CD4-positive, alpha-beta T cell treated with Interleukin-2 at 100 ng/mL for 4 hours (primary cell): ENCODE data around the gene BCAN.
A peak's percentile ranks its signal among the peaks of the same experiment; 100 is the strongest.

ENCODE experiments used
- DNase-seq: peaks from one replicate; pipeline ENCODE4 v3.0.0-alpha.2; 2020; ENCODE audit warnings: low spot score

BCAN gene

DNA sequence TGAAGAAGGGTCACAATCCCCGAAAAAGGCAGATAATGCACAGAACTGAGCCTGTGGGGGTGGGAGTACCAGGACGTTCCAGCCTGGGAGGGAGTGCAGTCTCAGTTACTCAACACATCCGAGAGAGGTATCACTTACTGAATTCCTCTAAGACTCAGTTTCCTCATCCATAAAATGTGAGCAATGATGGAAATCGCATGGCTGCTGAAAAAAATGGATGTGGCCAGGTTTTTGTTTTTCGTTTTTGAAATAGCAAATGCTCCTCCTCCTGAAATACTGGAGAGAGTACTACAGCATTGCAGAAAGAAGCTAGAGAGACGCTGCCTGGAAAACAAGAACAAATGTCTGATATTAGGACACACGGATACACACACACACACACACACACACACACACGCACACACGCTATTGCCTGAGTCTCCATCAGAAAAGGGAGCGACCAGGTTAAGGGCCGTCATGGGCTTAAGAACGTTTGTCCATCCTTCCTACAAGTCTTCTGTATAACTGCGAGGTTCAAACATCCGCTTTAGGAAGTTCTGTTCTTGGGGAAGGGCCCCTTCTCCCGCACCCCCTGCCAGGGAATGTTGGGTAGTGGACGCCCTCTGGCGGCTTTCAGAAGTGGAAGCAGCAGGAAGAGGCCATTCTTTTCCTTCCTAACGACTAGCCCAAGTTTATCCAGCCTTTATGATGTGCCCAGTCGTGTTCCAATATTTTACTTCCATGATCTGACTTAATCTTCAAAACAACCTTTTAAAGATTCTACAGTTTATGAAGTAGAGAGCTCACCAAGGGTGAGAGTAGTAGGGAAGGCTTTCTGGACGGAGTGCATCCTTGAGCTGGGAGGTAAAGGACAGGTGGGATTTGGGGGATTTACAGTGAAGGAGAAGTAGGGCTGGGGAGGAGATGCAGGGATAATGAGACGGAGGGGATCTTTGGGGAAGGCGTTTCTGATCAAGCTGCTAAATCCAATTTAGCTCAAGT lies 36.0 kb downstream of the BCAN start:
- peak; percentile 36 for DNase-seq

DNA sequence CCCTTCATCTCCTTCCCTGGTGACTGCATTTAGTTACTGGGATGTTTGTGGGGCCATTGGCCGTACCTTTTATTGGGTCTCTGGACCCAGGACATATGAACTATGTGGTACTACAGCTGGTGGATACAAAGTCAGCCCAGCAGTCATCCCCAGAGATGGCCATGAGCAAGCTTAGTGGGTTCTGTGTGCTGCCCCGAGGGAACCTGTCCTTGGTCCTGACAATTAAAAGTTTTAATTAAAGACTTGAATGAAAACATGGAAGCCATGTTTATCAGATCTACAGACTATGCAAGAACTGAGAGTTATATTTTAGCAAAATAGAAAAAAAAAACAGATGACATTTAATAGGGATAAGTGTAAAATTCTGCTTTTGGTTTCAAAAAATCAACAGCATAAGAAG lies 38.1 kb downstream of the BCAN start:
- DNase-seq, result no peak

DNA sequence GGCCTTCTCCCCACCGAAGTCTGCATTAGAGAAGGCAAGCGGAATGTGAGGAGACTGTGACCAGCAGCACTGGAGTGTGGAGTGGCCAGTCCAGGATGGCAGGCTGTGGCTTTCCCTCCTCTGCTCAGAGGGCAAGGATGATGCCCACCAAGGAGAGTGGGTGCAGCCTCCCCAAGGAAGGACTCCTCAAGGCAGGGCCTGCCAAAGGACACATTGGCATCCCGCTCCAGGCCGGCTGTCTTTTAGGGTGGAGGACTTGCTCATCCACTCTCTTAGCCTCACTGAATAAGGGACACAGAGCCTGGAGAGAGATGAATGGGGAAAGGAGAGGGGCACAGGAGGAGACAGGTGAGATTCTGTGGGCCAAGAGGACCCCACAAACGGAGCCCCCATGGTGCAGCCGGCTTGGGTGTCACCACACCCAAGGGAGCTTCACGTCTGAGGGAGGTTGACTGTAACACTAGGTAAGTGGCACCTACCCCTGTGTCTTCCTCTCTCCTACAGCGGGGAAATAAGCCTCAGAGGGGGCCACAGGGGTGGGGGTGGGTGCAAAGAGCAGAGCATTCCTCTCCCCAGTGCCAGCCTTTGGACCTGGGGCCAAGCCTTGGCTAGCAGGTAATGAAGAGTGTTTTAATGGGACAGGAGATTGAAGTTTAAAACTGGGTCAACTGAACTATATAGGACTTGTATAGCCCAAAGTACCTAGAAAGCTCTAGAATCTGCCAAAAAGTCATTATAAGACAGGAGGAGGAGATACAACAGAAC lies 39.5 kb downstream of the BCAN start:
- DNase-seq, result no peak

DNA sequence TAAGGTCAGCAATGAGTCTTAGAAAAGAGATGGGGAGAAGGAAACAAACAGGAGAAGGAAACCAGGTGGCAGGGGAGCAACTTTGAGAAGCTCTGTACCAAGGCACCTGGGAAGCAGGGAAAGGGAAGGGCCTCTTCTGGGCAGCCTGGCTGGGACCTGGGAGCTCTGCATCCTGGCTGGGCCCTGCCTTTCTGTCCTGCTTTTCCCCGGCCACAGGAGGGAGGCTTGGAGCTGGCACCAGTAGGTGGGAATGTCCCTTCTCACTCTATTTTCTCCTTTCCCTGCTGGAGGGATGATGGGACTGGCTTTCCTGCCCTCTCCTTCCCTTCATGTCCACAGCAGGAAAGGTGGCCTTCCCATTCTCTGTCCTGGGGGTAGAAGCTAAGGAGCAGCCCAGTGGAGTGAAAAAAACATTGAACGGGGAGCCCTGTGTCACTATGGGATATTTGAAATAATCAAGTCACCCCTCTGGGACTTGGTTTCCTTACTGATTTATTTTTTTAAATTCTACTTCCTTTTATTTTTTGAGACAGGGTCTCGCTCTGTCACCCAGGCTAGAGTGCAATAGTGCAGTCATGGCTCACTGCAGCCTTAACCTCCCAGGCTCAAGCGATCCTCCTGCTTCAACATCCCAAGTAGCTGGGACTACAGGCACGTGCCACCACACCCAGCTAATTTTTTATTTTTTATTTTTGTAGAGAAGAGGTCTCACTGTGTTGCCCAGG lies 40.4 kb downstream of the BCAN start:
- DNase-seq, result no peak

DNA sequence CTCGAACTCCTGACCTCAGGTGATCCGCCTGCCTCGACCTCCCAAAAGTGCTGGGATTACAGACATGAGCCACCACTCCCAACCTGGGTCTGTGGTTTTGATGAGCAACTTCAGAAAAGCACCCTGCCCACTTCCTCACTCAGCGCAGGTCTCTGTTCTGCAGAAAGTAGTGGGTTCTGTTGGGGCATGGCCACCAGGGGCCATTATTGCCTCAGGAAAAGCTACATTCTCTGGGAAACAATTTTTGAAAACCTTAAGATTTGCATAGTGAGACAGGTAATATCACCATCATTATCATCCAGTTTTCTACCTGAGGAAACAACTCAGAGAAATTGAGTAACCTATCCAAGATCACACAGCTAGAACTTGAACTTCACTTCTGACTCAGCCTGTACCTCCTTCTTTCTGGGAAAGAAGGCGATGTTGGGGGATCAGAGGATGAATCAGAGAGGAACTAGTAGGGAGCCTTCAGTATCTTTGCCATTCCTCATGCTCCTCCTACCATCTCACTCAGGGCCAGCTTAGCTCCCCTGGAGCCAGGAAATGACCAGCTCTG lies 42.4 kb downstream of the BCAN start:
- peak; percentile 12 for DNase-seq

DNA sequence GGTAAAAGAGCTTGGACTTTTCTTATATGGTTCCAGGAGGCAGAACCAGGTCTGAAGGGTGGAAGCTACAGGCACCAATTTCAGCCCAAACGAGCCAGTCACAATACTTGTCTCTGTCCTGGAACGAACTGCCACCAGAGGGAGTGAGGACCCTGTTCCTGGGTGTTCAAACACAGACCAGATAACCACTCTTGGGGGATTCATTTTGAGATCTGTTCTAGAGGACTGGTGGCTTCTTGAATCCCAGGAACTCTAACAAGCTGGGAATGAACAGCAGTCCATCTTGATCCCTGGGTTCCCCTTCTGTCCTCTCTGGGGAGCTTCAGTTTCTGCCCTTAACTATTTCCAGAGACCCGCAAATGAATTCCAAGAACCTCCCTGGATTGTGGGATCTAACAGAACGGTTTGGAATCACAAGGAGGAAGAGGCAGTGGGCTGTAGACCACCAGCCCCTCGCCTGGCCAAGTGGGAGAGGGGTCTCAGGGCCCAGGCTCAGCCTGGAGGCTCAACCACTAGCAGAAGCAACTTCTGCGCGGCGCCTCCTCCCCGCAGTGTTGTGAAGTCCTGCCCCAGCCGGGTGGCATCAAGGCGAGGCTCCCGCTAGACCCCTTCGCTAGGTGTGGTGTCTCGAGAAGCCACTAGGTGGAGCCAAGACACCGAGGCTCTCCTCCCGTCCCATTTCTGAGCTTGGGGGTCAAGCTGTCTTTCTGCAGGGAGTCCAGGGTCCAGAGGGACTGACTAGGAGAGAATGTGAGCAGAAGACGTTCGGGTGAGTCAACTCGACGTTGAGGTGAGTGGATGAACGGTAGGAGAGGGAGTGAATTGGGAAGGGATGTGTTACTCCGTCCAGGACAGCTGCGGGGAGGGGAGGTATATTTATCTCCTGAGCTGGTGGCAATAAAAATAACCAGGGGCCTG lies 47.4 kb downstream of the BCAN start:
- peak; percentile 78 for DNase-seq

DNA sequence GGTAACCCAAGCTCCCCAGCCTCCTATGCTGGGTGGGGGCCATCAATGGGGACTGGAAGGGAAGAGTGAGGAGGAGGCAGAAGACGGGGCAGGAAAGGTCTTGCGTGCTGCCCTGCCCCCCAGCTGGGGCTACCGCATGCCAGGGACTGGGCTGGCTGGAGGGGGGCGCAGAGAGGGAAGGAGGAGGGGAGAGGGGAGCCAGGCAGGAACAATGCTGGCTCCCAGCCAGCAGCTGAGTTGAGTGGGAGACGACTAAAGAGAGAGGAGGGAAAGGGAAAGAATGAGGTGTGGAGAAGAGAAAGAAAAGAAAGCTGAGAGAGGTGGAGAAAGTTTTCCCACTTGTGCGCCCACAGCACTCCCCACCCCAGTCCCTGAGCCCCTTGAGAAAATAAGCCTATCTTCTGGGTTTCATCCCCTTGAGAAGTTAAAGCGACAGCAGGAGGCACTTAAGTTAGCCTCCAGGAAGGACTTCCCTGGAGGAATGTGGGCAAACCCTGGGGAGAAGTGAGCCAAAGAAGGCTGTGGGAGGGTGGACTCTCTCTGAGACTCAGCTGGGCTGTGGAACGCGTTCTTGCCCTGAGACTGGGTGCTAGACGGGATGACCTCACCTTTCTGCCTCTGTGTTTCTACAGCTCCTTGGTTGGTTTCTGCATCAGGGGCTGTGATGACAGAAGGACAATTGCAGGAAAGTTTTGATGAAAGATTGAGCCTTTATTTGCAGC lies 48.2 kb downstream of the BCAN start:
- DNase-seq, result no peak

DNA sequence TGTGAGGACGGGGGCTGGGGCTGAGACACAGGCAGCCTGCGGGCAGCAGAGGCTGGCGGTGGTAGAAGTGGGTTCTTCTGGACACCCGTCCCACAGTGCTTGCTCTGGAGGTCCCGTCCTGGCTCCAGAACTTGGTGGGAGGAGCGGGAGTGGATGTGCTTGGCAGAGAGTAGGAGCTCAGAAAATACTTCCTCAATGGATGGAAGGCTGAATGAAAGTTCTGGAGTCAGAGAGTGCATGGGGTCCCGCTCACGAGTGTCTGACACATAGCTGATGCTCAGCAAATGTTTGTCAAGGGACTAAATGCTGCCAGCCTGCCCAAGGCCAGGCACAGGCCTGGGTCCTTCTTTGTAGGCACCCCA lies 48.7 kb downstream of the BCAN start:
- DNase-seq, result no peak

DNA sequence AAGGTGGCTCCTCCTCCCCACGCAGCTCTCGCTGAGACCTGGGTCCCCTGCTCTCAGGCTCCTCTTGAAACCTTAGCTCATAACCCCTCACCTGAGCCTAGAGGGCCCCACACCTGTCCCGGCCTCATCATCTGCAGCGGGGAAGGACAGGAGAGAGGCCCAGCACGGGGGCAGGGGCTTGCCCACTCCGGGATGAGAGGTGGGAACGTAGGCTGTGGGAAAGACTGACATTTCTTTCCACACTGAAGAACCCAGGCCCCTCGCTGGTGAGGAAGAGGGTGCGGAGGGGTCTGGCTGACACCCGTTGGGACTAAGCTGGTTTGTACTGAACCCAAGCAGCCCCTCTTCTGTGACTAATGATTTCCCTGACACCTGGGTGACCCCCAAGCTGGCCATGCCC lies 49.3 kb downstream of the BCAN start:
- no peak for DNase-seq

DNA sequence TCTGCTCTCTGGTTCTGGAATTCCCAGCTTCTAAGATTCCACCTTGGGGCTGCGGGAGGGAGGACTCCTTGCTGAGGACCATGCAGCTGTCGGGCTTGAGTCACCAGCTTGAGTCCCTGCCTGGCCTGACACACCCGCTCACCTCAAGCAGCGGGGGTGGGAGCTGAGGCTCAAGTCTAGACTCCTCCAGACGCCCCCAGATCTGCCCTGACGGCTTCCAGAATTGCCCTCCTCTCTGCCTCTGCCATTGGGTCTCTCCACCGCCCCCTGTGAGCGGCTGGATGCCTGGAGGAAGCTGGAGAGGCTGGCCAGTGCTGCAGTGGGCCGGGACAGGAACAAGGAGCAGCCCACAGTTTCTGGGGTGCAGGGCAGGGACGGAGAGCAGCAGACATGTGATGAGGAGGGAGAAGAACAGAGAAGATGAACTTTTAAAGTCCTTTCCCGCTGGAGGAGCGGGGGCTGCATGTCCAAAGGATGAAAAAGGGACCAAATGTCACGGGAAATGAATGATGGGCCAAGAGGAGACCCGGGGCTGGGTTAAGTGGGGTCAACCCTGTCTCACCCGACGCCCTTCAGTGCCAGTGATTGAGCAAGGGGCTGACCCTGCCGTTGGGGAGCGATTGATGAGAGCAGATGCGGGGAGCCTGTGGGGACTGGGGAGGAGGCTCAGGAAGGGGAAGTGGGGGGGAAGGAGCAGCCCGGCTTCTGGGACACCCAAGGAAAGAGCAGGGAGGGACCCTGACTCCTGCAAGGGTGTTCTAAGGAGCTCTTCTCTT lies 49.9 kb downstream of the BCAN start:
- DNase-seq, result no peak

DNA sequence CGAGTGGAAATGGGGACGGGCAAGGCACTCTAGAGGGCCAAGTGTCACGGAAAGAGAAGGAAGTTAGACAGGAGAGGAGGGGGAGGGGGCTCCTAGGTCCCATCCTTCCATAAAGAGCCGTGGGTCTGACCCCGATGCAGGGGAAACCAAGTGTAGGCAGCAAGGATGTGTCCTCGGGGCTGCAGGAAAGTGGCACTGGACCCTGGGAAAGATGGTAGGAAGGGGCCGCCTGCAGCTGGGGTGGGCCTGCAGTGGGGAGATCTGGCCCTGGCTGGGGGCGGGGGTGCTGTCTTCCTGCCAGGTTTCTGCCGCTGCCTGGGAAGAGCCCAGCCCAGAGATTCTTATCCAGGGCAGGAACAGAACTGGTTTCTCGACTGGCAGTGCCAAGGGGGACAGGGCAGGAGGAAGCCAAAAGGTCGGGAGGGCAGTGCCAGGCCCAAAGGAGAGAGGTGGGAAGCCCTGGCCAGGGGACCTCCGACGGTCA lies 50.6 kb downstream of the BCAN start:
- DNase-seq, result no peak

DNA sequence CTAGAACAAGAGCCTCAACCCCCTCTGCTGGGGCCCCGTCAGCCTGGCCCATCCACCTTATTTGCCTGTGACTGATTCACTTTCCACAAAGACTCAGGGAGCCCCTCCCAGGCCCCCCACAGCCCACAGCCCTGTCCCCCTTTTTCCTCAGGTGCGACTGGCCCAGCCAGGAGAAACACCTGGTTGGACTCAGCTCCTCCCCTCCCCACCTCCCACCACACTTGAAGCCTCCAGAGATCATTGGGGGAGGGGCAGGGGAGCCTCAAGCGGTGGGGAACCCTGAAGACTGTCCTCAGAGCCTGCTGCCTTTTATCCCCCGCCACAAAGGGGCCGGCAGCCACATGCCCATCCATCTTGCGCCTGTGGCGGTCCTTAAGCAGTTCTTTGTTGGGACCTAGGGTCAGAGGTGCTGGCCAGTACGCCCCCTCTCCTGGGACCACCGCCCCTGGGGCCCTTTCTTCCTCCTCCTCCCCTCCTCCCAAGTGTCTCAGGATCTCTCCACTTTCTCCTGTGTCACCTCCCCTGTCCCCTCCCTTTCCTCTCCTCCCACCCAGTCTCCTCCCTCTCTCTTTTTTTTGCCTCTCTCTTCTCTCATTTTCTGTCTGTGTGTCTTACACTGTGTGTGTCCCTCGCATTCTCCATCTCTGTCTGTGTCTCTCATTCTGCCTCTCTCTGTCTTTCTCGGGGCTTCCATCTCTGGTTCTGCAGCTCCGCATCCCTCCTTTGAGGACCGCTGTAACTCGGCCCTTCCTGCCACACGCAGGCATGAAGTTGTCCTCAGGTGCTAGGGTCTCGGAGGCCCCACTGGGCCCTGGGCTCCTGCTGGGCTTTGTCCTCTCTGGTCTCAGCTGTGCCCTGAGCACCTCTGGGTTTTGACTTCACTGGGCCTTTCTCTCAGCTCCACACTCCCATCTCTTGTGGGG lies 51.3 kb downstream of the BCAN start:
- DNase-seq, result no peak

DNA sequence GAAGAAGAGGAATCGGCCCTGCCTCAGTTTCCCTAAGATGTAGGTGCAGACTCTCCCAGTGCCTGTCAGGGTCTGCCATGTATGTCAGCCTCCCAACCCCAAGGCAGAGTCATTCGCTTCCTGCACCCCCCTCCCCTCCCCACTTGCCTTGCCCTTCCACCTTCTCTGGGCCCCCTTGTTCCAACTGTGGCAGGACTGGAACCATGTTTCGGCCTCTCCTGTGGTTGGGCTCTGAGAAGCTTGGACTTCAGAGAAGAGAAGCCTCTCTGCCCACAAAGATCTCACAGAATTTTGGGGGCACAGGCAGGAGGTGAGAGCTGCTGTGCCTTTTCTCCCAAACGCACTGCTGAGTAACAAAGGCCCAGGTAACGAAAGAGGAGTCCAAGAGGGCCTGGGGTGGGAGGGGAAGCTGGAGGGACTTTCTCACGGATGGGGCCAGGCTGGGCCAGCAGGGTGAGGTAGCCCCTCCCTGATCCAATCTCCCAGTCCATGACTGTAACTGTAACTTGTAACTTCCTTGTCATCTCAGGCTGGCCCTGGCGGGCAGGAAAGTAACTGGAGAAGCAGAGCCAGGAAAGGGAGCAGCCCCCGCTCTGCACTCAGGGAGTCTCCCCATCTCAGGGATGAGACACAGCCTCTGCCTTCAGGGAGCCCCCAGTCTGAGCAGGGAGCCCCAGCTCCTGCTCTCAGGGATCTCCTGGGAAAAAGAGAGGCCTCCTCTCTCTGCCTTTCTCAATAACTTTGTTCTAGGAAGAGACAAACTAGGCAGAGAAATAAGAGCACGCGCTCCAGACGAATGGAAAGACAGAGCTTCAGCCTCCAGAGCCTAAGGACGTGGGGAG lies 52.2 kb downstream of the BCAN start:
- no peak for DNase-seq

DNA sequence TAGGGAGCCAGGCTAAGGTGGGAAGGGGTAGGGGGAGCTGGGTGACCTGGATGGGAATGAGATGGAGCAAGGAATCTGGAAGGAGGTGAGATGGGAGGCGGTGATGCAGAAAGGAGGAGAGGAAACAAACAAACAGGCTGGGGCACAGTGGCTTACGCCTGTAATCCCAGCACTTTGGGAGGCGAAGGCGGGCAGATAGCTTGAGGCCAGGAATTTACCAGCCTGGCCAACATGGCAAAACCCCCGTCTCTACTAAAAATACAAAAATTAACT lies 52.7 kb downstream of the BCAN start:
- no peak for DNase-seq

DNA sequence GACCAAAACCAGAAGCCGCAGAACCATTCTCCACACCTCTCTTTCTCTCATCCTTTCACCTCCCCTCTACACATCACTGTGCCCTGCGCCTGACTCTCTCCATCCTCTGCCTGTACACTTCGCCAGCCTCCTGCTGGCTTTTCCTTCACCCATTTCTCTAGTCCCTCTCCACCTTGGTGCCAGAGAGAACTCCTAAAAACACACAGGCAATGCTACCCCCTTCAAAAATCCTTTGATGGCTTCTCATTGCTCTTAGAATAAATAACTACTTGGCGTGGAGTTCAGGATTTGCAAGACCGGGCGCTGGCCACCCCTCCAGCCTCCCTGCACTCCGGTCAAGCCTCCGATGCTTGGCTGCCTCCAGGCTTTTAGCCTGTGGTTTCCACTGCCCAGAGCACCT lies 54.8 kb downstream of the BCAN start:
- no peak for DNase-seq

DNA sequence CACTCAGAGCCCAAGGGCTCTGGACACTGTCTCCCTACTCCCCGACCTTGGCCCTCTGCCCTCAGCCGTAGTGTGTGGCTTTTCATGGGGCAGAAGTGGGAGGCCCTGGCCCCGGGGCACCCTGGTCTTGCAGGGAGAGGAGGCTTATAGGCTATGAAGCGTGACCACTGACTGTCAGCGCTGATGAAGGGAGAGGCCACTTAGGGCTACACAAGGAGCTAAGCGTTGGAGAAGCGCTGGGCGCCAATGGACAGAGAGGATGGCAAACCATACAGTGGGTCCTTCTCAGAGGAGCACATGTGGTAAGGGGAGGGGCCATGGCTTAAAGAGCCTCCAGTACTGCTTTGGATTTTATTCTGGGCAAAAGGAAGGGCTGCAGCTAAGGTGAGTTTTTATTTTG lies 55.6 kb downstream of the BCAN start:
- DNase-seq, result no peak

DNA sequence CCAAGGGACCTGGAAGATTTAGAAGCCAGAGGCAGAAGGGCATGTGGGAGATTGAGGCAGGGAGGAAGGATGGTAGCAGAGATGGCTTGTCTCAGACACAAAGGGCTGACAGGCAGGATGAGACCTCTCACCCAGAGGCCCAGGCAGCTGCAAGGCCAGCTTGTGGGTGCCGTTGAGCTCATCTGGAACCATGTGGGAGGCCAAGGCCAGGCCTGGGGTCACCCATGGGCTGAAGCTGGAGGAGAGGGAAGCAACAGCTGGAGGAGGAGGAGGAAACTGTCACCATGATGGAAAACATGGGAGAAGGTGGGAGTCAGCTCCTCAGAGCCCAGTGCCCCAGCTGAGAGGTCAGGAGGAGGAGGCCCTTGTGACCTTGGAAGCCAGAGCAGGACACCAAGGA lies 57.1 kb downstream of the BCAN start:
- no peak for DNase-seq
